Astrocyte (in vitro differentiated cells and primary cell): ENCODE results near the gene ZC3H7A. TPM values are rescaled to one million over a fixed set of nuclear protein-coding genes. Genes with fewer than 3 reads are reported as not detected.

Experiments
- DNase-seq: peaks from one replicate; pipeline ENCODE4 v3.0.0-alpha.2; 2010; ENCODE audit warnings: low read depth
- FAIRE-seq: peaks from 2 replicates; lab custom pipeline; 2011; peaks lifted over from hg19 to GRCh38; lab: Jason Lieb, UNC
- H2AFZ ChIP-seq: 2 replicates; pipeline ENCODE4 v1.6.0; 2012; ENCODE audit warnings: low read depth, low read length, inconsistent platforms
- H3K27ac ChIP-seq: 2 replicates; pipeline ENCODE4 v1.5.1; 2011; ENCODE audit warnings: low read depth, low read length, inconsistent platforms
- H3K27me3 ChIP-seq: 2 replicates; pipeline ENCODE4 v1.6.0; 2011; ENCODE audit warnings: low read length, inconsistent platforms; ENCODE audit not compliant: insufficient read depth
- H3K36me3 ChIP-seq: 2 replicates; pipeline ENCODE4 v1.5.1; 2011; ENCODE audit warnings: low read length, inconsistent platforms; ENCODE audit not compliant: insufficient read depth
- H3K4me1 ChIP-seq: 2 replicates; pipeline ENCODE4 v1.5.1; 2011; ENCODE audit warnings: low read length, inconsistent platforms; ENCODE audit not compliant: insufficient read depth
- H3K4me2 ChIP-seq: 2 replicates; pipeline ENCODE4 v1.6.0; 2012; ENCODE audit warnings: low read length, inconsistent platforms
- H3K4me3 ChIP-seq: 2 replicates; pipeline ENCODE4 v1.5.1; 2011; ENCODE audit warnings: low read depth, mild to moderate bottlenecking, low read length, inconsistent platforms; ENCODE audit not compliant: insufficient read depth
- H3K79me2 ChIP-seq: 2 replicates; pipeline ENCODE4 v1.6.0; 2012; ENCODE audit warnings: mild to moderate bottlenecking, low read length, inconsistent platforms; ENCODE audit not compliant: insufficient read depth
- H3K9ac ChIP-seq: 2 replicates; pipeline ENCODE4 v1.6.0; 2012; ENCODE audit warnings: mild to moderate bottlenecking, low read length, inconsistent platforms
- H3K9me3 ChIP-seq: 2 replicates; pipeline ENCODE4 v1.5.1; 2012; ENCODE audit warnings: low read depth, mild to moderate bottlenecking, low read length, inconsistent platforms; ENCODE audit not compliant: insufficient read depth
- H4K20me1 ChIP-seq: 2 replicates; pipeline ENCODE4 v1.6.0; 2012; ENCODE audit warnings: low read length, inconsistent platforms; ENCODE audit not compliant: insufficient read depth
- H3K27ac Mint-ChIP-seq: one replicate; pipeline ENCODE4 v1.8.0; 2021; ENCODE audit warnings: mild to moderate bottlenecking, mixed read lengths; ENCODE audit not compliant: unreplicated experiment
- H3K27me3 Mint-ChIP-seq: one replicate; pipeline ENCODE4 v1.8.0; 2021; ENCODE audit warnings: low read depth, mixed read lengths; ENCODE audit not compliant: unreplicated experiment
- H3K36me3 Mint-ChIP-seq: one replicate; pipeline ENCODE4 v1.8.0; 2021; ENCODE audit warnings: low read depth, mixed read lengths; ENCODE audit not compliant: unreplicated experiment
- H3K4me1 Mint-ChIP-seq: one replicate; pipeline ENCODE4 v1.8.0; 2021; ENCODE audit warnings: low read depth, mixed read lengths; ENCODE audit not compliant: unreplicated experiment
- H3K4me3 Mint-ChIP-seq: one replicate; pipeline ENCODE4 v1.8.0; 2021; ENCODE audit warnings: mild to moderate bottlenecking, moderate library complexity, mixed read lengths; ENCODE audit not compliant: unreplicated experiment
- H3K9me3 Mint-ChIP-seq: one replicate; pipeline ENCODE4 v1.8.0; 2021; ENCODE audit warnings: mild to moderate bottlenecking, mixed read lengths; ENCODE audit not compliant: unreplicated experiment
- EZH2 ChIP-seq: IDR thresholded peaks from 2 replicates; pipeline ENCODE4 v1.6.1; 2012; ENCODE audit warnings: mild to moderate bottlenecking, low read length, inconsistent platforms; ENCODE audit not compliant: insufficient read depth
- total RNA-seq: library from RNA; stranded (reverse); gene quantifications from 2 replicates; pipeline ENCODE4 v1.2.1, GENCODE V29; 2021
- TF ChIP-seq, protein P1 (sequence below): IDR thresholded peaks from 2 replicates; pipeline ENCODE4 v1.5.1; 2011; ENCODE audit warnings: low read depth, mild to moderate bottlenecking, inconsistent platforms, low read length, moderate library complexity; ENCODE audit not compliant: insufficient read depth

Gene ZC3H7A
- total RNA-seq, 1 donor from 2014 or later, result 68.7 TPM

DNA sequence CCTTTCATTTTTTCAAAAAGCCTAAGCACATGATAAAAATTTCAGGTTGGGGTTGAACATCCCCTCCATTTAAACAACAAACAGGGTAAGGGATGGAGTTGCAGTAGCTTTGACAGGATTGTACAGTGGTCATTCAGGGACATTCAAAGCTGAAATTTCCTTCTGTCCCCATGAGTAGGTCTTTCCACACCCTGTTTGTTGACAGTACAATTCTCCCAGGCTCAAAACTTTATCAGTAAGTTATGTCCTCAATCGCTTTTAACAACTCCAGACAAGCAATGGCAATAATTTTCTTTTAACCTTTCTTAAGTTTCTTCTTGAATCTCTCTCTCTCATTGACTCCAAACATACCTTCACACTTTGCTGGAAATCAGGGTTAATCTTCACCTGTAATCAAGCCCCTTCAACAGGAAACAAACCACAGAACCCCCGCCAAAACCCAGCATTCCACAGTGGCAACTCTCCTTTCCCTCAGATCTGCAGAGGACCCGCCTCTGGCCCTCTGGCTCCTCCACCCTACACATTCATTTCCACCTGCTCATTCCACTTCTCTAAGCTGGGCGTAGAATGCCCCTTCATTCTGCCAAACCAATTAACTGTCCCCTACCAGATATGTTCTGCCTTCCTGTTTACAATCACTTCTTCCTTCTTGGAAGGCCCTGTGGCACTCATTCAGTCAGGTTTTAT is 75.1 kb downstream of the ZC3H7A start:
- TF ChIP-seq, protein P1, sequence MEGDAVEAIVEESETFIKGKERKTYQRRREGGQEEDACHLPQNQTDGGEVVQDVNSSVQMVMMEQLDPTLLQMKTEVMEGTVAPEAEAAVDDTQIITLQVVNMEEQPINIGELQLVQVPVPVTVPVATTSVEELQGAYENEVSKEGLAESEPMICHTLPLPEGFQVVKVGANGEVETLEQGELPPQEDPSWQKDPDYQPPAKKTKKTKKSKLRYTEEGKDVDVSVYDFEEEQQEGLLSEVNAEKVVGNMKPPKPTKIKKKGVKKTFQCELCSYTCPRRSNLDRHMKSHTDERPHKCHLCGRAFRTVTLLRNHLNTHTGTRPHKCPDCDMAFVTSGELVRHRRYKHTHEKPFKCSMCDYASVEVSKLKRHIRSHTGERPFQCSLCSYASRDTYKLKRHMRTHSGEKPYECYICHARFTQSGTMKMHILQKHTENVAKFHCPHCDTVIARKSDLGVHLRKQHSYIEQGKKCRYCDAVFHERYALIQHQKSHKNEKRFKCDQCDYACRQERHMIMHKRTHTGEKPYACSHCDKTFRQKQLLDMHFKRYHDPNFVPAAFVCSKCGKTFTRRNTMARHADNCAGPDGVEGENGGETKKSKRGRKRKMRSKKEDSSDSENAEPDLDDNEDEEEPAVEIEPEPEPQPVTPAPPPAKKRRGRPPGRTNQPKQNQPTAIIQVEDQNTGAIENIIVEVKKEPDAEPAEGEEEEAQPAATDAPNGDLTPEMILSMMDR, result no peak
- TF ChIP-seq EZH2, result no peak
- Mint-ChIP-seq H3K4me1 (peaks cover 6% of the 10 kb centered on the region), H3K27me3 (no peaks in the 10 kb centered on the region), H3K9me3 (no peaks in the 10 kb centered on the region), H3K4me3 (no peak overlapping the region), H3K27ac (no peak overlapping the region), H3K36me3 (peaks cover 17% of the 10 kb centered on the region)
- DNase-seq (no peak), FAIRE-seq (no peak)
- Histone ChIP-seq H3K4me2 (no peak overlapping the region), H3K27ac (no peak overlapping the region), H3K36me3 (peaks cover 34% of the 10 kb centered on the region), H2AFZ (no peak overlapping the region), H3K4me1 (no peaks in the 10 kb centered on the region), H3K9ac (no peak overlapping the region), H3K79me2 (peaks cover 7% of the 10 kb centered on the region), H3K27me3 (no peaks in the 10 kb centered on the region), H4K20me1 (peaks cover 46% of the 10 kb centered on the region), H3K9me3 (no peaks in the 10 kb centered on the region), H3K4me3 (no peak overlapping the region)

DNA sequence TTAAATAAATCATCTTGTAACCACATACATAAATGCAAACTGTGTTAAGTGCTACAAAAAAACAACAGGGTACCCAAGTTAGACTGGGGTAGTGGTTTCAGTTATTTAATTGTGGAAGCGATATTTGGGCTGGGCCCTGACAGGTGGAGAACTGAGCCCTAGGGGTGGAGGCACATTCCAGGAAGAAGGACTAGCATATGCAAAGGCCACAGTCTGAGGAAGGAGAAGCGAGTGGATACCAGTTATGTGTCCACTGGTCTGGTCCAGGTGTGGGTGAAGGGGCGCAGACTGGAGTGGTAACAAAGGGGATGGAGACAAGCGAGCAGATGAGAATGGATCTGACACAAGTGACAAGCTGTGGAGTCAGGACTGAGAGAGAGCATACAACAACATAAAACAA is 77.3 kb downstream of the ZC3H7A start:
- peaks cover 7% of the 10 kb centered on the region for H3K79me2 ChIP-seq
- peaks cover 43% of the 10 kb centered on the region for H4K20me1 ChIP-seq
- H3K9me3 Mint-ChIP-seq, result no peaks in the 10 kb centered on the region
- H3K27me3 ChIP-seq, result no peaks in the 10 kb centered on the region
- peaks cover 16% of the 10 kb centered on the region for H3K36me3 Mint-ChIP-seq
- no peaks in the 10 kb centered on the region for H3K27me3 Mint-ChIP-seq
- no peak overlapping the region for H3K9ac ChIP-seq
- H3K4me1 ChIP-seq, result no peaks in the 10 kb centered on the region
- H3K4me3 Mint-ChIP-seq, result no peak overlapping the region
- H3K27ac ChIP-seq, result no peak overlapping the region
- H3K4me1 Mint-ChIP-seq, result peaks cover 8% of the 10 kb centered on the region
- H3K36me3 ChIP-seq, result peaks cover 21% of the 10 kb centered on the region
- no peak overlapping the region for H3K4me3 ChIP-seq
- TF ChIP-seq, protein P1, result no peak
- TF ChIP-seq EZH2, result no peak
- H3K9me3 ChIP-seq, result no peaks in the 10 kb centered on the region
- FAIRE-seq (no peak), DNase-seq (no peak)
- H3K4me2 ChIP-seq, result no peak overlapping the region
- no peak overlapping the region for H2AFZ ChIP-seq
- H3K27ac Mint-ChIP-seq, result no peak overlapping the region

DNA sequence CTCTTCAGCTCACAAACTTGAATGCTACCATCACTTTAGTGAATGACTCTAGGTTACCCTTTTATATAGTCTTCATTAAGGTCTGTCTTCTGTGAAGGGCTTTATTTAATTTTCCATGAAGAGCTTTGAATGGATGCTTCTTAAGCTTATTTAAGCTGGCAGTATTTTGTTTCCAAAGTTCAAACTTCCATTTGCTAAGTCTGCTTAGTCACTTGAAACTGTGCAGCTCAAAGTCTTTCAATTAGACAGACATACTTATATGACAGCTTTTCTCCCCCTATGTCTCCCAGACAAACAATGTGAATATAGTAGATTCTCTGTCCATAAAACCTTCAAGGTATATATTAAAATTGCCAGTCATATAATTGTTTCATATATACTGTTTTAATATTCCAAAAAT is 77.9 kb downstream of the ZC3H7A start:
- Mint-ChIP-seq H3K27ac (no peak overlapping the region), H3K36me3 (peaks cover 16% of the 10 kb centered on the region), H3K9me3 (no peaks in the 10 kb centered on the region), H3K27me3 (no peaks in the 10 kb centered on the region), H3K4me3 (no peak overlapping the region), H3K4me1 (peaks cover 8% of the 10 kb centered on the region)
- Histone ChIP-seq H3K9me3 (no peaks in the 10 kb centered on the region), H3K79me2 (peaks cover 7% of the 10 kb centered on the region), H3K36me3 (peaks cover 21% of the 10 kb centered on the region), H3K27ac (no peak overlapping the region), H3K4me2 (no peak overlapping the region), H3K4me1 (no peaks in the 10 kb centered on the region), H3K27me3 (no peaks in the 10 kb centered on the region), H3K4me3 (no peak overlapping the region), H3K9ac (no peak overlapping the region), H2AFZ (no peak overlapping the region), H4K20me1 (peaks cover 37% of the 10 kb centered on the region)
- FAIRE-seq (no peak), DNase-seq (no peak)
- TF ChIP-seq, protein P1, result no peak
- TF ChIP-seq EZH2, result no peak
